ENCODE results near the gene GPR75.

GPR75 gene

DNA sequence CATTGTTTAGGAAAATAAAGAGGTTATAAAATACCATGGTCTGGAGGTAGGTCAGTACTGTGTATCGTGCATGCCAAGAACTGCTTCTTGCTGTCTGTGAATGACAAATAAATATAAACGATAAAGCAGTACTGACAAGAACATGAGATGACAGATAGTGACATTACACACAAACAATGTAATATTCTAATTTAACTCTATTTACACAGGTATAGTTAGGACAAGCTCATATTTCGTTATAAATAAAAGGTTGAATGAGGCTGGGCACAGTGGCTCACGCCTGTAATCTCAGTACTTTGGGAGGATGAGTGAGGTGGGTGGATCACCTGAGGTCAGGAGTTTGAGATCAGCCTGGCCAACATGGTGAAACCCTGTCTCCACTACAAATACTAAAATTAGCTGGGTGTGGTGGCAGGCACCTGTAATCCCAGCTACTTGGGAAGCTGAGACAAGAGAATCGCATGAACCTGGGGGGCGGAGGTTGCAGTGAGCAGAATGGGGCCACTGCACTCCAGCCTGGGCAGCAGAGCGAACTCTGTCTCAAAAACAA, 14.7 kb upstream of the GPR75 start:
- no peak for TF ChIP-seq CTCF (IDR thresholded peaks at IDR 0.05; ENCODE audit: low read length, missing control alignments)
- no peak for DNase-seq (ENCODE audit: low read depth)
- H3K4me3 ChIP-seq (replicated peaks; ENCODE audit: low read depth, low read length) = no peak overlapping the region

GRCh38 chr2:53867773-53868172, 8.0 kb upstream of the GPR75 start:
- no peak for DNase-seq (ENCODE audit: low read depth)
- no peak overlapping the region for H3K4me3 ChIP-seq (replicated peaks; ENCODE audit: low read depth, low read length)
- TF ChIP-seq CTCF (IDR thresholded peaks at IDR 0.05; ENCODE audit: low read length, missing control alignments) = no peak

GRCh38 chr2:53867169-53867568, 7.4 kb upstream of the GPR75 start:
- DNase-seq (ENCODE audit: low read depth) = no peak
- no peak for TF ChIP-seq CTCF (IDR thresholded peaks at IDR 0.05; ENCODE audit: low read length, missing control alignments)
- no peak overlapping the region for H3K4me3 ChIP-seq (replicated peaks; ENCODE audit: low read depth, low read length)

- DNase-seq (ENCODE audit: low read depth) = no peak
- no peak overlapping the region for H3K4me3 ChIP-seq (replicated peaks; ENCODE audit: low read depth, low read length)
- TF ChIP-seq CTCF (IDR thresholded peaks at IDR 0.05; ENCODE audit: low read length, missing control alignments) = no peak
These were observed 6.2 kb upstream of the GPR75 start for GRCh38 chr2:53865962-53866361.

- H3K4me3 ChIP-seq (replicated peaks; ENCODE audit: low read depth, low read length) = no peak overlapping the region
- no peak for TF ChIP-seq CTCF (IDR thresholded peaks at IDR 0.05; ENCODE audit: low read length, missing control alignments)
- DNase-seq (ENCODE audit: low read depth) = no peak
These were observed 5.5 kb upstream of the GPR75 start for GRCh38 chr2:53865264-53865663.

- no peak for DNase-seq (ENCODE audit: low read depth)
- no peak for TF ChIP-seq CTCF (IDR thresholded peaks at IDR 0.05; ENCODE audit: low read length, missing control alignments)
- H3K4me3 ChIP-seq (replicated peaks; ENCODE audit: low read depth, low read length) = no peak overlapping the region
These were observed 3.9 kb upstream of the GPR75 start for GRCh38 chr2:53863538-53864227.

DNA sequence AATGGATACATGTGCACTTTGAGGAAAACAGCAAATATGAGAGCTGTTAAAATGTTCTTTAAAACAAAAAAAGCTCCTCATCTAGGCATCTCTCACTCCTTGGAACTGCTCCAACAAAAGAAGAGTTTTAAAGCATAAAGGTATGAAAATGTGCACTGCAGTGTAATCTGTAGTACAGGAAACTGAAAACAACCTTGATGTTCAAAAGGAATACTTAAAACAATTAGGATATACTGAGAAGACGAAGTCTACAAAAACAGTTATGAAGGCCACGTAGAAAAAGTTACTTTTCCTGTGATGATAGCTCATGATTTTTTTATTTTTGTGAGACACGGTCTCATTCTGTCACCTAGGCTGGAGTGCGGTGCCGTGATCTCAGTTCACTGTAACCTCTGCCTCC, 2.1 kb upstream of the GPR75 start:
- no peak overlapping the region for H3K4me3 ChIP-seq (replicated peaks; ENCODE audit: low read depth, low read length)
- no peak for DNase-seq (ENCODE audit: low read depth)
- no peak for TF ChIP-seq CTCF (IDR thresholded peaks at IDR 0.05; ENCODE audit: low read length, missing control alignments)
